K562 (cell line): Measurements from ENCODE around the gene BCKDK. TPM values are rescaled to one million over a fixed set of nuclear protein-coding genes. Genes with fewer than 3 reads are reported as not detected.

Experiments used
- DIDO1 ChIP-seq: fragments of 450-650 bp; IDR thresholded peaks from 2 replicates; pipeline ENCODE4 v1.6.1; 2016; ENCODE audit warnings: low read depth, missing biosample characterization, missing genetic modification characterization
- ETV5 ChIP-seq: sonication (generic); formaldehyde crosslinking; IDR thresholded peaks from 2 replicates; pipeline ENCODE4 v1.4.0; 2020; ENCODE audit warnings: low read depth, mild to moderate bottlenecking, missing genetic modification reagents
- GABPA ChIP-seq: fragments of 200-800 bp; sonication (Bioruptor generic); conservative IDR thresholded peaks from 2 replicates; pipeline ENCODE4 v1.6.1; 2016; ENCODE audit warnings: low read depth, missing genetic modification characterization, missing compliant biosample characterization
- HCFC1 ChIP-seq: IDR thresholded peaks from 2 replicates; pipeline ENCODE4 v1.6.1; 2012; ENCODE audit warnings: low read depth, low read length, improper control_type of control experiment
- HDAC8 ChIP-seq: fragments of 450-650 bp; IDR thresholded peaks from 2 replicates; pipeline ENCODE4 v1.6.1; 2016; ENCODE audit warnings: mild to moderate bottlenecking, missing genetic modification characterization, moderate library complexity, missing compliant biosample characterization
- HDGF ChIP-seq: fragments of 450-650 bp; IDR thresholded peaks from 2 replicates; pipeline ENCODE4 v1.6.1; 2016
- KAT7 ChIP-seq: sonication (generic); formaldehyde crosslinking; IDR thresholded peaks from 2 replicates; pipeline ENCODE4 v1.8.0; 2022; ENCODE audit warnings: missing genetic modification reagents, mild to moderate bottlenecking, borderline replicate concordance
- MEIS2 ChIP-seq: fragments of 450-650 bp; IDR thresholded peaks from 2 replicates; pipeline ENCODE4 v1.6.1; 2014; ENCODE audit warnings: mild to moderate bottlenecking; ENCODE audit not compliant: partially characterized antibody
- NBN ChIP-seq: fragments of 450-650 bp; IDR thresholded peaks from 2 replicates; pipeline ENCODE4 v1.6.1; 2016; ENCODE audit warnings: low read depth, mild to moderate bottlenecking
- NCOA2 ChIP-seq, 2 experiments: fragments of 450-650 bp; IDR thresholded peaks; 2 replicates each; pipeline ENCODE4 v1.6.1; 2018; ENCODE audit warnings: mild to moderate bottlenecking in 2 of 2, moderate library complexity in 1 of 2; ENCODE audit not compliant: partially characterized antibody in 2 of 2
- NFATC3 ChIP-seq: fragments of 450-650 bp; IDR thresholded peaks from 2 replicates; pipeline ENCODE4 v1.6.1; 2017; ENCODE audit warnings: mild to moderate bottlenecking
- NRF1 ChIP-seq, 2 experiments: fragments of 450-650 bp; IDR thresholded peaks in 1 of 2; conservative IDR thresholded peaks in 1 of 2; 2 replicates each; pipeline ENCODE4 v1.6.1; 2014; ENCODE audit warnings: mild to moderate bottlenecking in 2 of 2
- PTTG1 ChIP-seq: fragments of 450-650 bp; IDR thresholded peaks from 2 replicates; pipeline ENCODE4 v1.6.1; 2016; ENCODE audit warnings: low read depth, mild to moderate bottlenecking, missing genetic modification characterization, missing compliant biosample characterization
- SIX5 ChIP-seq, 2 experiments: IDR thresholded peaks; 2 replicates each; pipeline ENCODE4 v1.6.1; 2011; ENCODE audit warnings: low read length in 2 of 2, borderline replicate concordance in 1 of 2, low read depth in 1 of 2, mild to moderate bottlenecking in 1 of 2, moderate library complexity in 1 of 2; ENCODE audit not compliant: insufficient read depth in 1 of 2
- SMC3 ChIP-seq: conservative IDR thresholded peaks from 2 replicates; pipeline ENCODE4 v1.6.1; 2011; ENCODE audit warnings: low read depth, low read length, improper control_type of control experiment; ENCODE audit not compliant: insufficient read depth
- TAF15 ChIP-seq: fragments of 200-400 bp; formaldehyde crosslinking; IDR thresholded peaks from 2 replicates; pipeline ENCODE4 v1.6.1; 2017; ENCODE audit warnings: mild to moderate bottlenecking, low read depth, low read length, moderate library complexity
- TCFL5 ChIP-seq: fragments of 250-450 bp; sonication (Bioruptor Pico); conservative IDR thresholded peaks from 2 replicates; pipeline ENCODE4 v1.6.1; 2021; ENCODE audit warnings: mild to moderate bottlenecking, moderate library complexity, matching md5 sums
- TEAD4 ChIP-seq, 2 experiments: sonication (generic) in 1 of 2; formaldehyde crosslinking in 1 of 2; IDR thresholded peaks; 2 replicates each; pipeline versions ENCODE4 v1.6.1 to v1.8.0; 2012 to 2022; ENCODE audit warnings: borderline replicate concordance in 1 of 2, inconsistent platforms in 1 of 2, low read length in 1 of 2, mild to moderate bottlenecking in 1 of 2, missing genetic modification reagents in 1 of 2
- TGIF2 ChIP-seq: sonication (generic); formaldehyde crosslinking; IDR thresholded peaks from 2 replicates; pipeline ENCODE4 v1.8.1; 2022; ENCODE audit warnings: mild to moderate bottlenecking, missing genetic modification reagents, moderate library complexity
- USF1 ChIP-seq: sonication (generic); formaldehyde crosslinking; IDR thresholded peaks from 2 replicates; pipeline ENCODE4 v1.9.0; 2022; ENCODE audit warnings: mild to moderate bottlenecking, missing genetic modification reagents
- ZBTB49 ChIP-seq: sonication (generic); formaldehyde crosslinking; IDR thresholded peaks from 2 replicates; pipeline ENCODE4 v1.8.0; 2022; ENCODE audit warnings: missing genetic modification reagents, mild to moderate bottlenecking, borderline replicate concordance
- ZNF274 ChIP-seq: IDR thresholded peaks from 2 replicates; pipeline ENCODE4 v1.6.1; 2011; ENCODE audit warnings: low read depth, mild to moderate bottlenecking, low read length, moderate library complexity, borderline replicate concordance
- ZNF398 ChIP-seq: fragments of 250-450 bp; sonication (Bioruptor Pico); IDR thresholded peaks from 2 replicates; pipeline ENCODE4 v1.8.0; 2021; ENCODE audit warnings: moderate library complexity, mild to moderate bottlenecking, inconsistent platforms
- polyA plus RNA-seq, 8 experiments: library from polyadenylated mRNA; depleted of rRNA in 4 of 8; stranded (reverse) in 5 of 8; unstranded in 3 of 8; fragments of >200 nt; fragmentation: Nextera tagmentation in 2 of 8; fragmentation: Illumina TruSeq in 1 of 8; extraction: Ambion mirVana in 2 of 8; extraction: Trizol in 1 of 8; gene quantifications; 2 replicates each; pipeline versions ENCODE4 v1.2.1 to v1.2.3, GENCODE V29; 2011 to 2014; ENCODE audit warnings: inconsistent platforms in 1 of 8, missing spikeins in 1 of 8
- total RNA-seq, 7 experiments: library from RNA; depleted of rRNA in 6 of 7; stranded (reverse); fragments of >200 nt in 6 of 7; fragmentation: Illumina TruSeq in 2 of 7; extraction: Trizol in 2 of 7; gene quantifications; 2 replicates each; pipeline versions ENCODE4 v1.2.1 to v1.2.3, GENCODE V29; 2011 to 2021; ENCODE audit warnings: low replicate concordance in 1 of 7

The BCKDK gene
- total and polyA plus RNA-seq, 9 of the 15 experiments (the other 6 are each of a cell fraction or from before 2014, with no cell fraction given): 0.58 to 34.8 (median 13.1) TPM

GRCh38 chr16:31073142-31073969 lies 34.8 kb upstream of the BCKDK start (continued):
- TF ChIP-seq TEAD4 (IDR thresholded peaks at IDR 0.05; ENCODE audit: low read length) (0 out of 2 replicates have a peak, but pooled peaks have one; percentile 5), TEAD4 (CRISPR knock-in tag; IDR thresholded peaks at IDR 0.05; ENCODE audit: borderline replicate concordance) (no peak), TCFL5 (CRISPR knock-in tag) (no peak), ZNF274 (no peak), ETV5 (CRISPR knock-in tag) (no peak; the same call in none of the 2 replicates), NFATC3 (no peak), TAF15 (no peak), SMC3 (no peak), SIX5 (IDR thresholded peaks at IDR 0.05; ENCODE audit: borderline replicate concordance in 1 of 2, insufficient read depth in 1 of 2, low read depth in 1 of 2, low read length in 2 of 2) (no peak), NCOA2 (IDR thresholded peaks at IDR 0.05; ENCODE audit: partially characterized antibody in 2 of 2) (no peak), NBN (peak; percentile 42; the same call in 1 of the 2 replicates), TGIF2 (peak; percentile 53; the same call in 1 of the 2 replicates), HDAC8 (tag) (no peak), KAT7 (peak; percentile 88), ZBTB49 (no peak), GABPA (no peak), DIDO1 (tag) (no peak), ZNF398 (CRISPR knock-in tag) (no peak), HCFC1 (peak; percentile 54), PTTG1 (tag) (no peak), NRF1 (conservative IDR thresholded peaks at IDR 0.05 in 1 of 2, IDR thresholded peaks at IDR 0.05 in 1 of 2) (no peak; a peak in 2 of 4 replicates), HDGF (no peak), USF1 (CRISPR knock-in tag) (no peak; the same call in 1 of the 2 replicates), MEIS2 (no peak)
